OCI-LY7 (cell line): Measurements from ENCODE around the gene PRSS33. TPM values are rescaled to one million over a fixed set of nuclear protein-coding genes. Genes with fewer than 3 reads are reported as not detected.

Experiments
- BruUV-seq: library from RNA; stranded (reverse); fragments of 400-500 nt; replicated peaks from 2 replicates; lab custom pipeline; 2021; lab: Mats Ljungman, UMichigan
- CTCF ChIA-PET: fragments of 300-600 bp; sonication (Branson Sonifier 250); formaldehyde crosslinking; loops from one replicate; lab custom pipeline; 2022; ENCODE audit warnings: antibody characterized with exemption; ENCODE audit not compliant: unreplicated experiment; lab: Charles Lee
- POLR2A ChIA-PET: fragments of 300-600 bp; sonication (Branson Sonifier 250); formaldehyde crosslinking; loops from one replicate; lab custom pipeline; 2022; ENCODE audit warnings: antibody characterized with exemption; lab: Charles Lee
- DNase-seq: peaks from one replicate; pipeline ENCODE4 v3.0.0-alpha.2; 2015; ENCODE audit warnings: low spot score
- H2AFZ ChIP-seq: fragments of 200-600 bp; sonication (generic), shearing (Covaris generic); 2 replicates; pipeline ENCODE4 v1.6.1; 2014; ENCODE audit warnings: mild to moderate bottlenecking, antibody characterized with exemption, low read length, moderate library complexity
- H3K27ac ChIP-seq: fragments of 200-600 bp; sonication (generic); 2 replicates; pipeline ENCODE4 v1.5.1; 2014; ENCODE audit warnings: mixed run types, low read depth, mild to moderate bottlenecking, moderate library complexity, low read length, inconsistent platforms; ENCODE audit not compliant: poor library complexity, severe bottlenecking
- H3K36me3 ChIP-seq: fragments of 200-600 bp; sonication (generic); 2 replicates; pipeline ENCODE4 v1.6.1; 2014; ENCODE audit warnings: mild to moderate bottlenecking, antibody characterized with exemption, low read length, moderate library complexity, mixed read lengths; ENCODE audit not compliant: insufficient read depth
- H3K4me1 ChIP-seq: fragments of 200-600 bp; sonication (generic); 2 replicates; pipeline ENCODE4 v1.5.1; 2014; ENCODE audit warnings: mild to moderate bottlenecking, low read length; ENCODE audit not compliant: insufficient read depth, poor library complexity, severe bottlenecking
- H3K4me2 ChIP-seq: fragments of 200-600 bp; sonication (generic); 2 replicates; pipeline ENCODE4 v1.6.1; 2014; ENCODE audit warnings: mild to moderate bottlenecking, low read length
- H3K4me3 ChIP-seq: fragments of 200-600 bp; sonication (generic); 2 replicates; pipeline ENCODE4 v1.5.1; 2014; ENCODE audit warnings: mild to moderate bottlenecking, low read depth, low read length; ENCODE audit not compliant: poor library complexity, severe bottlenecking
- H3K79me2 ChIP-seq: fragments of 200-600 bp; sonication (generic); 2 replicates; pipeline ENCODE4 v1.6.1; 2016; ENCODE audit warnings: low read depth, mild to moderate bottlenecking, low read length, moderate library complexity, mixed read lengths; ENCODE audit not compliant: insufficient read depth
- H3K9me2 ChIP-seq: fragments of 200-600 bp; sonication (generic); 2 replicates; pipeline ENCODE4 v1.6.1; 2016; ENCODE audit warnings: mild to moderate bottlenecking, low read length, mixed read lengths; ENCODE audit not compliant: insufficient read depth
- H3K9me3 ChIP-seq: fragments of 200-600 bp; sonication (generic); 2 replicates; pipeline ENCODE4 v1.6.1; 2014; ENCODE audit warnings: mild to moderate bottlenecking, mixed run types, low read length, mixed read lengths
- H4K20me1 ChIP-seq: fragments of 200-600 bp; sonication (generic); 2 replicates; pipeline ENCODE4 v1.6.1; 2014; ENCODE audit warnings: mild to moderate bottlenecking, antibody characterized with exemption, low read length, moderate library complexity, mixed read lengths; ENCODE audit not compliant: insufficient read depth
- CTCF ChIP-seq: fragments of 200-600 bp; sonication (generic); conservative IDR thresholded peaks from 2 replicates; pipeline ENCODE4 v1.5.1; 2014; ENCODE audit warnings: mild to moderate bottlenecking, antibody characterized with exemption, low read length, moderate library complexity, mixed read lengths
- EZH2phosphoT487 ChIP-seq: fragments of 200-600 bp; sonication (generic); IDR thresholded peaks from 2 replicates; pipeline ENCODE4 v1.6.1; 2018; ENCODE audit warnings: low read depth, borderline replicate concordance, mild to moderate bottlenecking, mixed run types, antibody characterized with exemption, low read length, moderate library complexity, mixed read lengths
- intact Hi-C: fragments of 100-400 bp; cut with micrococcal nuclease; formaldehyde crosslinking; loops from one replicate; pipeline ENCODE4 v1.10.0; 2022; ENCODE audit not compliant: unreplicated experiment
- total RNA-seq, 2 experiments: library from RNA; depleted of rRNA in 1 of 2; stranded (reverse); fragments of >200 nt in 1 of 2; shearing (Covaris generic) in 1 of 2; gene quantifications; 2 replicates each; pipeline ENCODE4 v1.2.3, GENCODE V29; 2014 to 2022

The PRSS33 gene
- total RNA-seq, 2 experiments from 2014 or later: not detected

GRCh38 chr16:2779151-2779920, 8.0 kb downstream of the PRSS33 start:
- Histone ChIP-seq H3K4me1 (peaks cover 18% of the 10 kb centered on the region), H4K20me1 (peaks cover 10% of the 10 kb centered on the region; the same call in 1 of the 2 replicates), H3K36me3 (peaks cover 15% of the 10 kb centered on the region), H3K79me2 (peaks cover 26% of the 10 kb centered on the region), H3K4me3 (no peak overlapping the region), H3K27ac (no peak overlapping the region), H3K9me3 (no peaks in the 10 kb centered on the region), H2AFZ (no peak overlapping the region), H3K4me2 (no peak overlapping the region), H3K9me2 (no peaks in the 10 kb centered on the region)
- intact Hi-C loops: no loop called here
- POLR2A ChIA-PET: interaction anchor here (0.9 kb wide), 1 partner anchor 17 kb away, joined by 4 read pairs; no protein-coding TSS in a partner anchor
- CTCF ChIA-PET: no interaction called here
- no peak for DNase-seq
- TF ChIP-seq EZH2phosphoT487 (no peak), CTCF (no peak)
- no TSS peak for BruUV-seq

GRCh38 chr16:2778630-2778958, 8.8 kb downstream of the PRSS33 start:
- Histone ChIP-seq H2AFZ (no peak overlapping the region), H3K4me1 (peaks cover 18% of the 10 kb centered on the region), H4K20me1 (peaks cover 10% of the 10 kb centered on the region; the same call in 1 of the 2 replicates), H3K9me2 (no peaks in the 10 kb centered on the region), H3K4me3 (peak overlapping the region; percentile 89), H3K9me3 (no peaks in the 10 kb centered on the region), H3K79me2 (peaks cover 26% of the 10 kb centered on the region), H3K36me3 (peaks cover 22% of the 10 kb centered on the region), H3K4me2 (peak overlapping the region; percentile 86), H3K27ac (no peak overlapping the region)
- POLR2A ChIA-PET: no interaction called here
- intact Hi-C loops: no loop called here
- no peak for DNase-seq
- TF ChIP-seq EZH2phosphoT487 (no peak), CTCF (no peak)
- BruUV-seq: no TSS peak
- CTCF ChIA-PET: no interaction called here
